Measurements from ENCODE around the gene TBATA. TPM values are rescaled to one million over a fixed set of nuclear protein-coding genes. Genes with fewer than 3 reads are reported as not detected.
A peak's percentile ranks its signal among the peaks of the same experiment; 100 is the strongest.

The TBATA gene
- total RNA-seq, 2 donors from 2014 or later: not detected

GRCh38 chr10:70743879-70744278 is 41.3 kb downstream of the TBATA start:
- no peaks in the 10 kb centered on the region for H3K4me1 ChIP-seq (ENCODE audit: control insufficient read depth, insufficient read depth, low read length)
- Mint-ChIP-seq H3K27me3 (ENCODE audit: insufficient read depth) (no peaks in the 10 kb centered on the region), H3K4me3 (no peak overlapping the region), H3K9me3 (peaks cover 2% of the 10 kb centered on the region), H3K27ac (no peak overlapping the region), H3K4me1 (peaks cover 6% of the 10 kb centered on the region), H3K36me3 (ENCODE audit: low read depth) (no peaks in the 10 kb centered on the region)
- H3K27ac ChIP-seq (ENCODE audit: low read depth, low read length): no peak overlapping the region
- no peaks in the 10 kb centered on the region for H3K36me3 ChIP-seq (ENCODE audit: control insufficient read depth, insufficient read depth, low read length)
- DNase-seq: no peak
- no peaks in the 10 kb centered on the region for H3K27me3 ChIP-seq (ENCODE audit: control insufficient read depth, insufficient read depth, low read length, poor library complexity, severe bottlenecking)
- no peak overlapping the region for H3K9ac ChIP-seq (ENCODE audit: extremely low read depth, low read length, poor library complexity, severe bottlenecking)
- TF ChIP-seq CTCF (conservative IDR thresholded peaks at IDR 0.05): no peak
- no peak overlapping the region for H3K4me3 ChIP-seq (ENCODE audit: low read length)
- no peaks in the 10 kb centered on the region for H3K9me3 ChIP-seq (ENCODE audit: control insufficient read depth, low read length)
- 93 to 100% methylated on average over 4 to 13 of the region's 13 CpGs for WGBS, 2 experiments (ENCODE audit: insufficient coverage in 1 of 2, insufficient read length in 1 of 2)

GRCh38 chr10:70743430-70743788 is 41.8 kb downstream of the TBATA start:
- H3K9ac ChIP-seq (ENCODE audit: extremely low read depth, low read length, poor library complexity, severe bottlenecking): no peak overlapping the region
- H3K4me3 ChIP-seq (ENCODE audit: low read length): no peak overlapping the region
- H3K27me3 ChIP-seq (ENCODE audit: control insufficient read depth, insufficient read depth, low read length, poor library complexity, severe bottlenecking): no peaks in the 10 kb centered on the region
- no peak overlapping the region for H3K27ac ChIP-seq (ENCODE audit: low read depth, low read length)
- no peaks in the 10 kb centered on the region for H3K4me1 ChIP-seq (ENCODE audit: control insufficient read depth, insufficient read depth, low read length)
- H3K27me3 Mint-ChIP-seq (ENCODE audit: insufficient read depth): no peaks in the 10 kb centered on the region
- H3K36me3 Mint-ChIP-seq (ENCODE audit: low read depth): no peaks in the 10 kb centered on the region
- H3K4me3 Mint-ChIP-seq: no peak overlapping the region
- H3K9me3 Mint-ChIP-seq: peaks cover 2% of the 10 kb centered on the region
- DNase-seq: no peak
- TF ChIP-seq CTCF (conservative IDR thresholded peaks at IDR 0.05): peak; percentile 28
- H3K36me3 ChIP-seq (ENCODE audit: control insufficient read depth, insufficient read depth, low read length): no peaks in the 10 kb centered on the region
- no peaks in the 10 kb centered on the region for H3K9me3 ChIP-seq (ENCODE audit: control insufficient read depth, low read length)
- no peak overlapping the region for H3K27ac Mint-ChIP-seq
- WGBS, 2 experiments (ENCODE audit: insufficient coverage in 1 of 2, insufficient read length in 1 of 2): 93 to 96% methylated on average over 7 to 17 of the region's 17 CpGs
- peaks cover 6% of the 10 kb centered on the region for H3K4me1 Mint-ChIP-seq

GRCh38 chr10:70742537-70743429 is 42.4 kb downstream of the TBATA start:
- no peak overlapping the region for H3K4me3 Mint-ChIP-seq
- Histone ChIP-seq H3K4me3 (ENCODE audit: low read length) (no peak overlapping the region), H3K36me3 (ENCODE audit: control insufficient read depth, insufficient read depth, low read length) (no peaks in the 10 kb centered on the region), H3K27me3 (ENCODE audit: control insufficient read depth, insufficient read depth, low read length, poor library complexity, severe bottlenecking) (no peaks in the 10 kb centered on the region), H3K9me3 (ENCODE audit: control insufficient read depth, low read length) (no peaks in the 10 kb centered on the region), H3K4me1 (ENCODE audit: control insufficient read depth, insufficient read depth, low read length) (no peaks in the 10 kb centered on the region), H3K27ac (ENCODE audit: low read depth, low read length) (no peak overlapping the region), H3K9ac (ENCODE audit: extremely low read depth, low read length, poor library complexity, severe bottlenecking) (no peak overlapping the region)
- no peak for TF ChIP-seq CTCF (conservative IDR thresholded peaks at IDR 0.05)
- no peak overlapping the region for H3K27ac Mint-ChIP-seq
- WGBS, 2 experiments (ENCODE audit: insufficient coverage in 1 of 2, insufficient read length in 1 of 2): 81 to 92% methylated on average over 4 to 8 of the region's 8 CpGs
- H3K9me3 Mint-ChIP-seq: peaks cover 2% of the 10 kb centered on the region
- H3K27me3 Mint-ChIP-seq (ENCODE audit: insufficient read depth): no peaks in the 10 kb centered on the region
- H3K4me1 Mint-ChIP-seq: peaks cover 6% of the 10 kb centered on the region
- no peaks in the 10 kb centered on the region for H3K36me3 Mint-ChIP-seq (ENCODE audit: low read depth)
- DNase-seq: no peak
